HuH-7.5 (cell line): ENCODE data around the gene B3GNT2.
"Not testable (repeated sequence)": the region's sequence is repeated elsewhere in the genome, so short reads cannot be mapped to it uniquely, and the experiment has no call there.

Experiments used
- DNase-seq: peaks from one replicate; pipeline ENCODE4 v3.0.0; 2011; ENCODE audit warnings: low spot score

Gene B3GNT2

GRCh38 chr2:62238236-62238635 is 42.3 kb downstream of the B3GNT2 start:
- no peak for DNase-seq

- no peak for DNase-seq
Measured at GRCh38 chr2:62240546-62240945, 44.6 kb downstream of the B3GNT2 start.

- no peak for DNase-seq
Measured at GRCh38 chr2:62243983-62244382, 48.1 kb downstream of the B3GNT2 start.

GRCh38 chr2:62248226-62248625 is 52.3 kb downstream of the B3GNT2 start:
- no peak for DNase-seq

GRCh38 chr2:62250239-62250638 is 54.3 kb downstream of the B3GNT2 start:
- DNase-seq, result no peak

GRCh38 chr2:62254424-62255266 is 58.7 kb downstream of the B3GNT2 start:
- DNase-seq, result no peak

- DNase-seq, result no peak
Measured at GRCh38 chr2:62257466-62257865, 61.6 kb downstream of the B3GNT2 start.

- DNase-seq, result no peak
Measured at GRCh38 chr2:62263076-62263715, 67.3 kb downstream of the B3GNT2 start.

GRCh38 chr2:62264186-62264585 is 68.3 kb downstream of the B3GNT2 start:
- DNase-seq, result no peak

GRCh38 chr2:62265106-62265505 is 69.2 kb downstream of the B3GNT2 start:
- no peak for DNase-seq

- DNase-seq, result no peak
Measured at GRCh38 chr2:62266433-62267038, 70.6 kb downstream of the B3GNT2 start.

GRCh38 chr2:62267696-62268095 is 71.8 kb downstream of the B3GNT2 start:
- DNase-seq, result no peak

GRCh38 chr2:62268681-62269188 is 72.8 kb downstream of the B3GNT2 start:
- not testable (repeated sequence) for DNase-seq

- no peak for DNase-seq
Measured at GRCh38 chr2:62270728-62271127, 74.8 kb downstream of the B3GNT2 start.
